K562 (cell line): ENCODE measurements around the gene DTNB. TPM values are rescaled to one million over a fixed set of nuclear protein-coding genes. Genes with fewer than 3 reads are reported as not detected.

Experiments used
- ATF7 ChIP-seq: fragments of 450-650 bp; IDR thresholded peaks from 2 replicates; pipeline ENCODE4 v1.7.1; 2014; ENCODE audit warnings: mild to moderate bottlenecking, moderate library complexity
- C11orf30 ChIP-seq: fragments of 450-650 bp; IDR thresholded peaks from 2 replicates; pipeline ENCODE4 v1.6.1; 2016; ENCODE audit warnings: low read depth, mild to moderate bottlenecking
- CBX1 ChIP-seq: sonication (generic); IDR thresholded peaks from 2 replicates; pipeline ENCODE4 v1.6.1; 2016; ENCODE audit warnings: antibody characterized with exemption, low read depth, mild to moderate bottlenecking
- CBX2 ChIP-seq: fragments of 200-600 bp; sonication (generic); IDR thresholded peaks from one replicate; pipeline ENCODE4 v1.6.1; 2012; ENCODE audit warnings: mild to moderate bottlenecking, low read length, inconsistent platforms; ENCODE audit not compliant: insufficient read depth, poor library complexity, severe bottlenecking
- CGGBP1 ChIP-seq: fragments of 250-450 bp; sonication (Bioruptor Pico); IDR thresholded peaks from 2 replicates; pipeline ENCODE4 v1.9.0; 2021; ENCODE audit warnings: mild to moderate bottlenecking
- CREM ChIP-seq: IDR thresholded peaks from 2 replicates; pipeline ENCODE4 v1.6.1; 2014; ENCODE audit warnings: antibody characterized with exemption, low read depth
- CXXC5 ChIP-seq: fragments of 250-450 bp; sonication (Bioruptor Pico); IDR thresholded peaks from 2 replicates; pipeline ENCODE4 v1.8.0; 2022; ENCODE audit warnings: inconsistent platforms, mild to moderate bottlenecking, moderate library complexity
- HDAC3 ChIP-seq: fragments of 450-650 bp; IDR thresholded peaks from 2 replicates; pipeline ENCODE4 v1.6.1; 2018; ENCODE audit warnings: borderline replicate concordance, mild to moderate bottlenecking, moderate library complexity; ENCODE audit not compliant: partially characterized antibody
- HDAC6 ChIP-seq: IDR thresholded peaks from 2 replicates; pipeline ENCODE4 v1.6.1; 2012; ENCODE audit warnings: low read depth, mild to moderate bottlenecking, control low read depth, inconsistent platforms, low read length, moderate library complexity
- KAT2B ChIP-seq: IDR thresholded peaks from one replicate; pipeline ENCODE4 v1.6.1; 2012; ENCODE audit warnings: low read depth, mild to moderate bottlenecking, control low read depth, inconsistent platforms, low read length, moderate library complexity
- L3MBTL2 ChIP-seq: fragments of 450-650 bp; IDR thresholded peaks from 2 replicates; pipeline ENCODE4 v1.6.1; 2016; ENCODE audit warnings: mild to moderate bottlenecking, moderate library complexity
- NFE2 ChIP-seq: IDR thresholded peaks from 2 replicates; pipeline ENCODE4 v1.6.1; 2014; ENCODE audit warnings: antibody characterized with exemption, low read depth
- NFYB ChIP-seq: IDR thresholded peaks from 2 replicates; pipeline ENCODE4 v1.6.1; 2011; ENCODE audit warnings: mild to moderate bottlenecking, moderate library complexity; ENCODE audit not compliant: insufficient read length; ENCODE audit errors: extremely low read depth
- RBM22 ChIP-seq: fragments of 200-400 bp; formaldehyde crosslinking; IDR thresholded peaks from 2 replicates; pipeline ENCODE4 v1.6.1; 2018; ENCODE audit warnings: low read length, low read depth; ENCODE audit not compliant: poor library complexity, severe bottlenecking
- SIN3B ChIP-seq: fragments of 450-650 bp; IDR thresholded peaks from 2 replicates; pipeline ENCODE4 v1.6.1; 2017; ENCODE audit warnings: low read depth, mild to moderate bottlenecking, moderate library complexity
- SP2 ChIP-seq: IDR thresholded peaks from 2 replicates; pipeline ENCODE4 v1.6.1; 2011; ENCODE audit warnings: mild to moderate bottlenecking, low read depth, low read length, moderate library complexity; ENCODE audit not compliant: poor library complexity, severe bottlenecking; ENCODE audit errors: extremely low read depth
- TAF9B ChIP-seq: fragments of 450-650 bp; IDR thresholded peaks from 2 replicates; pipeline ENCODE4 v1.6.1; 2018; ENCODE audit warnings: mild to moderate bottlenecking; ENCODE audit not compliant: partially characterized antibody
- USF2 ChIP-seq: sonication (generic); formaldehyde crosslinking; IDR thresholded peaks from 2 replicates; pipeline ENCODE4 v1.5.0; 2020; ENCODE audit warnings: missing genetic modification reagents
- ZBTB26 ChIP-seq: fragments of 450-650 bp; formaldehyde crosslinking; IDR thresholded peaks from 2 replicates; pipeline ENCODE4 v1.4.0; 2022; ENCODE audit warnings: missing genetic modification characterization
- ZC3H4 ChIP-seq: sonication (generic); formaldehyde crosslinking; IDR thresholded peaks from 2 replicates; pipeline ENCODE4 v1.9.0; 2021; ENCODE audit warnings: missing genetic modification reagents, borderline replicate concordance
- ZFX ChIP-seq: sonication (generic); formaldehyde crosslinking; IDR thresholded peaks from 2 replicates; pipeline ENCODE4 v1.8.0; 2022; ENCODE audit warnings: mild to moderate bottlenecking, missing genetic modification reagents, moderate library complexity
- ZNF24 ChIP-seq: fragments of 450-650 bp; IDR thresholded peaks from 2 replicates; pipeline ENCODE4 v1.6.1; 2016
- ZNF717 ChIP-seq: fragments of 250-450 bp; sonication (Bioruptor Pico); IDR thresholded peaks from 2 replicates; pipeline ENCODE4 v1.5.0; 2021
- ZNF740 ChIP-seq, 3 experiments: fragments of 200-800 bp in 1 of 3; sonication (Bioruptor generic) in 1 of 3; sonication (generic) in 1 of 3; formaldehyde crosslinking in 1 of 3; IDR thresholded peaks; 2 replicates each; pipeline versions ENCODE4 v1.6.1 to v1.8.0; 2016 to 2022; ENCODE audit warnings: mild to moderate bottlenecking in 2 of 3, missing compliant biosample characterization in 2 of 3, missing genetic modification characterization in 2 of 3, missing genetic modification reagents in 1 of 3
- ZNF76 ChIP-seq: fragments of 250-450 bp; sonication (Bioruptor Pico); IDR thresholded peaks from 2 replicates; pipeline ENCODE4 v1.4.0; 2020; ENCODE audit warnings: mild to moderate bottlenecking, moderate library complexity, borderline replicate concordance
- ZNF764 ChIP-seq: fragments of 250-450 bp; sonication (Bioruptor Pico); IDR thresholded peaks from 2 replicates; pipeline ENCODE4 v1.4.0; 2020; ENCODE audit warnings: low read depth, mild to moderate bottlenecking, moderate library complexity
- polyA plus RNA-seq, 8 experiments: library from polyadenylated mRNA; depleted of rRNA in 4 of 8; stranded (reverse) in 5 of 8; unstranded in 3 of 8; fragments of >200 nt; fragmentation: Nextera tagmentation in 2 of 8; fragmentation: Illumina TruSeq in 1 of 8; extraction: Ambion mirVana in 2 of 8; extraction: Trizol in 1 of 8; gene quantifications; 2 replicates each; pipeline versions ENCODE4 v1.2.1 to v1.2.3, GENCODE V29; 2011 to 2014; ENCODE audit warnings: inconsistent platforms in 1 of 8, missing spikeins in 1 of 8
- total RNA-seq, 7 experiments: library from RNA; depleted of rRNA in 6 of 7; stranded (reverse); fragments of >200 nt in 6 of 7; fragmentation: Illumina TruSeq in 2 of 7; extraction: Trizol in 2 of 7; gene quantifications; 2 replicates each; pipeline versions ENCODE4 v1.2.1 to v1.2.3, GENCODE V29; 2011 to 2021; ENCODE audit warnings: low replicate concordance in 1 of 7

DTNB gene
- total and polyA plus RNA-seq, 9 of the 15 experiments (the other 6 are each of a cell fraction or from before 2014, with no cell fraction given) = 0.18 to 2.0 (median 0.77) TPM; not detected in 2

- TF ChIP-seq TAF9B (no peak), ZNF24 (no peak), KAT2B (no peak), NFYB (peak; percentile 64), C11orf30 (no peak), ATF7 (0 out of 2 replicates have a peak, but pooled peaks have one; percentile 25), CGGBP1 (CRISPR knock-in tag) (no peak), L3MBTL2 (peak; percentile 86), ZC3H4 (CRISPR knock-in tag) (no peak), NFE2 (no peak), ZNF76 (CRISPR knock-in tag) (no peak), ZNF717 (no peak), ZBTB26 (no peak), CBX1 (no peak), ZNF764 (CRISPR knock-in tag) (no peak), SP2 (no peak), CBX2 (no peak), CXXC5 (CRISPR knock-in tag) (peak; percentile 46), CREM (0 out of 2 replicates have a peak, but pooled peaks have one; percentile 20), ZNF740 (CRISPR knock-in tag; IDR thresholded peaks at IDR 0.05) (no peak), ZNF740 (tag; IDR thresholded peaks at IDR 0.05) (no peak), ZFX (CRISPR knock-in tag) (no peak), RBM22 (no peak), HDAC3 (no peak), SIN3B (no peak), HDAC6 (no peak), USF2 (CRISPR knock-in tag) (peak; percentile 82)
These were observed 255.5 kb downstream of the DTNB start (continued) for GRCh38 chr2:25417715-25418369.
